ENCODE data around the gene LRP1. TPM values are rescaled to one million over a fixed set of nuclear protein-coding genes. Genes with fewer than 3 reads are reported as not detected.

Gene LRP1
- total RNA-seq, 1 donor from 2014 or later, result 118 TPM

DNA sequence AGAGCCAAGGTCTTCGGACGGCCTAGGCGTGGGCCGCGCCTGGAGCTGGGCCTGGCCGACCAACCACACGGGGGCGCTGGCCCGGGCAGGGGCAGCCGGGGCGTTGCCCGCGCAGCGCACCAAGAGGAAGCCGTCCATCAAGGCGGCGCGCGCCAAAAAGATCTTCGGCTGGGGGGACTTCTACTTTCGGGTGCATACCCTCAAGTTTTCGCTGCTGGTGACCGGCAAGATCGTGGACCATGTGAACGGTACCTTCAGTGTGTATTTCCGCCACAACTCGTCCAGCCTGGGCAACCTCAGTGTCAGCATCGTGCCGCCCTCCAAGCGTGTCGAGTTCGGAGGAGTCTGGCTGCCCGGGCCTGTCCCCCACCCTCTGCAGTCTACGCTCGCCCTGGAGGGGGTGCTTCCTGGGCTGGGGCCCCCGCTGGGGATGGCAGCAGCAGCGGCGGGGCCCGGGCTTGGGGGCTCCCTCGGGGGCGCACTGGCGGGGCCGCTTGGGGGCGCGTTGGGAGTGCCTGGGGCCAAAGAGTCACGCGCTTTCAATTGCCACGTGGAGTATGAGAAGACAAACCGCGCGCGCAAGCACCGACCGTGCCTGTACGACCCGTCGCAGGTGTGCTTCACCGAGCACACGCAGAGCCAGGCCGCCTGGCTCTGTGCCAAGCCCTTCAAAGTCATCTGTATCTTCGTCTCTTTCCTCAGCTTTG lies 96.8 kb downstream of the LRP1 start:
- Histone ChIP-seq H3K27me3 (ENCODE audit: control insufficient read depth in 3 of 3, insufficient read depth in 3 of 3, low read length in 3 of 3) (peaks cover 52 to 58% (median 57%) of the 10 kb centered on the region in 3 donors), H3K9ac (ENCODE audit: low read depth in 1 of 3, low read length in 3 of 3) (no peak overlapping the region), H3K9me3 (ENCODE audit: control insufficient read depth in 3 of 3, low read length in 3 of 3) (no peaks in the 10 kb centered on the region), H3K27ac (ENCODE audit: low read depth, low read length) (no peak overlapping the region), H3K4me1 (ENCODE audit: control insufficient read depth in 3 of 3, insufficient read depth in 3 of 3, low read length in 3 of 3) (peaks cover 9 to 14% (median 12%) of the 10 kb centered on the region in 3 donors), H3K36me3 (ENCODE audit: control insufficient read depth in 3 of 3, insufficient read depth in 3 of 3, low read length in 3 of 3) (no peaks in the 10 kb centered on the region), H3K4me3 (ENCODE audit: low read length in 3 of 3) (no peak overlapping the region)

DNA sequence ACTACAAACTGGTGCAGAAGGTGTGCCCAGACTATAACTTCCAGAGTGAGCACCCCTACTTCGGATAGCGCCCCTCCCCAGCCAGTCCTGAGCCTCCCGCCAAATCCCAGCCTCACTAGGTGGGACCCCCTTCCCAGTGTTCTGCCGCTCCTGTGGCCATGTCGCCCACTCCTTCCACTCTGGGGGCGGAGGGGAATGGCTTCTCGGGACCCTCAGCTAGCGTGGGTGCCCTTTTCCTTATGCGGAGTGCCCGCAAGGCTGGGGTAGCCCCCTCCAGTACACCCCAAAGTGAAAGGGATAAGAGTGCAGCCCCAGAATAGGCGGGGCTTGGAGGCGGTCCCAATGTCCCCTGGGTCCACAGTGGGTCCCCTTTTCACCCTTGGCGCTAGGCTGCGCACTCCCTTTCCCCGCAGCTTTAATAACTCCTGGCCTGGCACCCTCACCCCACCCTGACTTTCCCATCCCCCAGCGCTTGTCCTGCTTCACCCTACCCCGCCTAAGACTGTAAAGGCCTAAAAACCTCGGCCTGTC lies 97.5 kb downstream of the LRP1 start:
- Histone ChIP-seq H3K4me1 (ENCODE audit: control insufficient read depth in 3 of 3, insufficient read depth in 3 of 3, low read length in 3 of 3) (peaks cover 15 to 20% (median 18%) of the 10 kb centered on the region in 3 donors), H3K4me3 (ENCODE audit: low read length in 3 of 3) (no peak overlapping the region), H3K9ac (ENCODE audit: low read depth in 1 of 3, low read length in 3 of 3) (no peak overlapping the region), H3K27me3 (ENCODE audit: control insufficient read depth in 3 of 3, insufficient read depth in 3 of 3, low read length in 3 of 3) (peaks cover 49 to 55% (median 53%) of the 10 kb centered on the region in 3 donors), H3K9me3 (ENCODE audit: control insufficient read depth in 3 of 3, low read length in 3 of 3) (no peaks in the 10 kb centered on the region), H3K27ac (ENCODE audit: low read depth, low read length) (no peak overlapping the region), H3K36me3 (ENCODE audit: control insufficient read depth in 3 of 3, insufficient read depth in 3 of 3, low read length in 3 of 3) (peaks cover 0 to 2% (median 0%) of the 10 kb centered on the region in 3 donors)

DNA sequence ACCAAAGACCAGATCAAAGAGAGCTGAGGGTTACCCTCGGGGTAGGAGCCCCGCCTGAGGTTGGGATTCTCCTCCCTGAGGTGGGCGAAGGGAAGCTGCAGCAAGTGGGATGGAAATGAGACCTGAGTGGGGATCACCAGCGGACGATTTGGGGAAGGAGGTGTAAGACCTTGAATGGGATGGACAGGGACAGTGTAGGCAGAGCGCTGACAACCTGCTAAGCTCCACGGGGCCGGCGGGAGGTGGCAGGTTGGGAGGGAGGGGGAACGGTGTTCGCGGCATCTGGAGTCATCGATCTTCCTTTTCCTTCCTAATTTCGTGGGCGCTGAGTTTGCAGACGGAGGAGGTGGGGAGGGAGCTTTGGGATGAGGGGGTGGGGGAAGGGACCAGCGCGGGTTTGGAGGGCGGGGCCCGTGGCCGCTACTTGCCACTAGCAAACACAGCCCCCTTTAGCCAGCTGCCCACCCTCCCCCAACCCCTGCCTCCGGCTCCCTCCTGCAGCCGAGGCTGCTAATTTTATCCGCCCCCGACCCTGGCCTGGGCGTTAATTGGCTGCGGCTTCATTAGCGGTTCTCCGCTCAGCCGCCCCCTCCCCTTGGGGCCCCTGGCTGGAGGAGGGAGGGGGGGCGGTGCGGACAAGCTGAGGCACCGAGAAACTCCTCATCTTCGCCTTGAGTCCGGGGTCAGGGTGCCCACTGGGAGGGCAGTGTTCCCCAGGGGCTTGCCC lies 98.5 kb downstream of the LRP1 start:
- Histone ChIP-seq H3K9ac (ENCODE audit: low read depth in 1 of 3, low read length in 3 of 3) (no peak overlapping the region), H3K9me3 (ENCODE audit: control insufficient read depth in 3 of 3, low read length in 3 of 3) (no peaks in the 10 kb centered on the region), H3K4me1 (ENCODE audit: control insufficient read depth in 3 of 3, insufficient read depth in 3 of 3, low read length in 3 of 3) (peaks cover 17 to 28% (median 24%) of the 10 kb centered on the region in 3 donors), H3K4me3 (ENCODE audit: low read length in 3 of 3) (no peak overlapping the region), H3K27me3 (ENCODE audit: control insufficient read depth in 3 of 3, insufficient read depth in 3 of 3, low read length in 3 of 3) (peaks cover 39 to 46% (median 43%) of the 10 kb centered on the region in 3 donors), H3K36me3 (ENCODE audit: control insufficient read depth in 3 of 3, insufficient read depth in 3 of 3, low read length in 3 of 3) (peaks cover under 1 to 6% (median 1%) of the 10 kb centered on the region in 3 donors), H3K27ac (ENCODE audit: low read depth, low read length) (no peak overlapping the region)

- H3K36me3 ChIP-seq (ENCODE audit: control insufficient read depth in 3 of 3, insufficient read depth in 3 of 3, low read length in 3 of 3), result peaks cover 8 to 14% (median 9%) of the 10 kb centered on the region in 3 donors
- H3K27me3 ChIP-seq (ENCODE audit: control insufficient read depth in 3 of 3, insufficient read depth in 3 of 3, low read length in 3 of 3), result peaks cover 31 to 38% (median 37%) of the 10 kb centered on the region in 3 donors
- peaks cover 17 to 31% (median 24%) of the 10 kb centered on the region in 3 donors for H3K4me1 ChIP-seq (ENCODE audit: control insufficient read depth in 3 of 3, insufficient read depth in 3 of 3, low read length in 3 of 3)
- H3K9ac ChIP-seq (ENCODE audit: low read depth in 1 of 3, low read length in 3 of 3), result no peak overlapping the region
- no peak overlapping the region for H3K4me3 ChIP-seq (ENCODE audit: low read length in 3 of 3)
- no peaks in the 10 kb centered on the region for H3K9me3 ChIP-seq (ENCODE audit: control insufficient read depth in 3 of 3, low read length in 3 of 3)
- no peak overlapping the region for H3K27ac ChIP-seq (ENCODE audit: low read depth, low read length)
Observed at GRCh38 chr12:57227315-57228115, 99.2 kb downstream of the LRP1 start.

DNA sequence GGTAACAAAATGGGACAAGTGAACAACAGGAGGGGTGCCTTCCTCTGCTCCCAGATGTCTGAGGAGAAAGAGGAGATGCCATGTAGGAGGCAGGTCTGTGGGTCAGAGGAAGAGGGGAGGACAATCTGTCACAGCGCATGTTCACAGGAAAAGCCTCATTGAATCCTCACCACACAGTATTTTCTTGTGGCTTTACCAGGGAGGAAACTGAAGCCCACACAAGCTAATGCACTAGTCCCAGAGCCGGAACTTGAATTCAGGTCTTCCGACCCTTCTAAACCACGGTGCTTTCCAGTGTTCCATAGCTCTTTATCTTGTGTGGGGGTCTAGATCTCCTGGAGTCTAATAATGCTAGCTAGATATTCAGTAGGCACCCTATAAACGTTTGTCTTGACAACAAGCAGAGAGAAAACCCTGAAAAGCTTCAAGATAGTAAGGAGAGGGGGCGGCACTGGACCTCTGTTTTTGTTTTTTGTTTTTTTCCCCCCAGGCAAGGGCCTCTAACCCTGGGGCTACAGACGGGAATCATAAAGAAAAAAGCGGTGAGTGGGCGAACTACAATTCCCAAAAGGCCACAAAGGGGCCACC lies 100.9 kb downstream of the LRP1 start:
- peaks cover 17 to 35% (median 24%) of the 10 kb centered on the region in 3 donors for H3K4me1 ChIP-seq (ENCODE audit: control insufficient read depth in 3 of 3, insufficient read depth in 3 of 3, low read length in 3 of 3)

DNA sequence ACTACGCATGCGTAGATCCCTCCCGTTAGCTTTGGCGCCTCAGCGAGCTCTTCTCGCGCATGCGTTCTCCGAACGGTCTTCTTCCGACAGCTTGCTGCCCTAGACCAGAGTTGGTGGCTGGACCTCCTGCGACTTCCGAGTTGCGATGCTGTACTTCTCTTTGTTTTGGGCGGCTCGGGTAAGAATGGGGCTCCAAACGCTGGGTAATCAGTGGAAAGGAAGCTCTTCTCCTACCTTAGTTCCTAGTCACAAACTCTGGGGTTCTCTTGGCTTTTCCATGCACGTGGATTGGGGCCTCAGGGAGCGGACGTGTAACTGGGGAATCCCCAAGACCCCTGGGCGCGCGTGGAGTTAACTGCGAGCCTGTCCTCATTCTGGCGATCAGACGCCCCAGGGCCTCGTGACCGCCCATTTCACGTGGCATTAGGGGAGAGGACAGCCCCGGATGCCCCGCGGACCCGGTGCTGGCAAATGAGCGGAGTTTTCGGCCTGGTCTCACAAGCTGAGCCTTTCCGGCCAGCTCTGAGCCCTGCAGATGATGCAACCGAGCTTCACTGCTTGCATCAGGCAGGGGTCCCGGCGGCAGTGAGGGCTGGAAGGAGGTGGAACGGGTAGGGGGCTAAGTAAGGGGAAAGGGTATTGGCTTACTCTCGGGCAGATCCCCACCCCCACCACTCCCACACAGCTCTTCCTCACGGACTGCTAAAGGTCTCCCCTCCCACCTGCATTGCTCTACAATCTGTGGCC lies 101.5 kb downstream of the LRP1 start, which contains the start of gene SHMT2:
TSS of gene SHMT2 (plus strand) at position 78 of the 747 bp plus-strand sequence. CDS start at position 146, 68 bp downstream.
- Histone ChIP-seq H3K9ac (ENCODE audit: low read depth in 1 of 3, low read length in 3 of 3) (peak within 1 kb of the TSS; percentile 89 to 94 (median 89)), H3K27me3 (ENCODE audit: control insufficient read depth in 3 of 3, insufficient read depth in 3 of 3, low read length in 3 of 3) (peaks cover 15 to 18% (median 16%) of the 10 kb centered on the region in 3 donors), H3K4me3 (ENCODE audit: low read length in 3 of 3) (peak within 1 kb of the TSS; percentile 77 to 98 (median 95)), H3K27ac (ENCODE audit: low read depth, low read length) (peak within 1 kb of the TSS; percentile 72), H3K36me3 (ENCODE audit: control insufficient read depth in 3 of 3, insufficient read depth in 3 of 3, low read length in 3 of 3) (peaks cover 29 to 33% (median 30%) of the 10 kb centered on the region in 3 donors), H3K9me3 (ENCODE audit: control insufficient read depth in 3 of 3, low read length in 3 of 3) (no peaks in the 10 kb centered on the region), H3K4me1 (ENCODE audit: control insufficient read depth in 3 of 3, insufficient read depth in 3 of 3, low read length in 3 of 3) (peaks cover 17 to 37% (median 24%) of the 10 kb centered on the region in 3 donors)

More for the DNA sequence above, 100.9 kb downstream of the LRP1 start:
- Histone ChIP-seq H3K4me3 (ENCODE audit: low read length in 3 of 3) (peak overlapping the region; percentile 77 to 98 (median 95)), H3K27ac (ENCODE audit: low read depth, low read length) (peak overlapping the region; percentile 72), H3K27me3 (ENCODE audit: control insufficient read depth in 3 of 3, insufficient read depth in 3 of 3, low read length in 3 of 3) (peaks cover 21 to 24% (median 22%) of the 10 kb centered on the region in 3 donors), H3K36me3 (ENCODE audit: control insufficient read depth in 3 of 3, insufficient read depth in 3 of 3, low read length in 3 of 3) (peaks cover 25 to 29% (median 25%) of the 10 kb centered on the region in 3 donors), H3K9me3 (ENCODE audit: control insufficient read depth in 3 of 3, low read length in 3 of 3) (no peaks in the 10 kb centered on the region), H3K9ac (ENCODE audit: low read depth in 1 of 3, low read length in 3 of 3) (peak overlapping the region; percentile 24 to 94 (median 89))

- H3K27me3 ChIP-seq (ENCODE audit: control insufficient read depth in 3 of 3, insufficient read depth in 3 of 3, low read length in 3 of 3), result peaks cover 9 to 11% (median 10%) of the 10 kb centered on the region in 3 donors
- H3K4me3 ChIP-seq (ENCODE audit: low read length in 3 of 3), result peak overlapping the region; percentile 77 to 98 (median 95)
- H3K27ac ChIP-seq (ENCODE audit: low read depth, low read length), result peak overlapping the region; percentile 72
- peaks cover 17 to 37% (median 24%) of the 10 kb centered on the region in 3 donors for H3K4me1 ChIP-seq (ENCODE audit: control insufficient read depth in 3 of 3, insufficient read depth in 3 of 3, low read length in 3 of 3)
- H3K36me3 ChIP-seq (ENCODE audit: control insufficient read depth in 3 of 3, insufficient read depth in 3 of 3, low read length in 3 of 3), result peaks cover 29 to 33% (median 30%) of the 10 kb centered on the region in 3 donors
- peak overlapping the region; percentile 89 to 94 (median 89) for H3K9ac ChIP-seq (ENCODE audit: low read depth in 1 of 3, low read length in 3 of 3)
- H3K9me3 ChIP-seq (ENCODE audit: control insufficient read depth in 3 of 3, low read length in 3 of 3), result no peaks in the 10 kb centered on the region
Observed at GRCh38 chr12:57230381-57231155, 102.3 kb downstream of the LRP1 start.

DNA sequence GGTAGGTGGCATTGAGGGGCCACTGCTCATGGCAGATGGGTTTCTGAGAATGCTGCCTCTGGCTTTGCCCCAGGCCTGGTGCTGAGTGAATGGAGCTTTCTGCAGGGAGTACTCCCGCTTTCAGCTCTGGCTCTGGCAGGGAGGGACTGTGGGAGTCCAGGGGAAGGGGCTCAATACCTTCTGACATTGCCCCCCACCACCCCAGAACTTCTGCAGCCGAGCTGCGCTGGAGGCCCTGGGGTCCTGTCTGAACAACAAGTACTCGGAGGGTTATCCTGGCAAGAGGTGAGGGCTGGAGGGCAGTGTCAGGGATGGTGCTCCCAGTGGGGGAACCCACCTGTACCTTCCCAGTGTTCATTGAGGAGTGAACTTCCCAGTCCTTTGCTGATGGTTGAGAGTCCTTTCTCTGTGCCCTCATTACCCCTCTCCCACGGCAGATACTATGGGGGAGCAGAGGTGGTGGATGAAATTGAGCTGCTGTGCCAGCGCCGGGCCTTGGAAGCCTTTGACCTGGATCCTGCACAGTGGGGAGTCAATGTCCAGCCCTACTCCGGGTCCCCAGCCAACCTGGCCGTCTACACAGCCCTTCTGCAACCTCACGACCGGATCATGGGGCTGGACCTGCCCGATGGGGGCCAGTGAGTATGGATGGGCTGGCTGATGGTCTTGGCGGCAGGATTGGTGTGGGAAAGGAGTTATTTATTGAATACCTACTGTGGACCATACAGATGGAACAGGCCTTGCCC lies 103.2 kb downstream of the LRP1 start:
- Histone ChIP-seq H3K9ac (ENCODE audit: low read depth in 1 of 3, low read length in 3 of 3) (peak overlapping the region in 1 of 3 donors; percentile 25), H3K36me3 (ENCODE audit: control insufficient read depth in 3 of 3, insufficient read depth in 3 of 3, low read length in 3 of 3) (peaks cover 29 to 33% (median 30%) of the 10 kb centered on the region in 3 donors), H3K9me3 (ENCODE audit: control insufficient read depth in 3 of 3, low read length in 3 of 3) (no peaks in the 10 kb centered on the region), H3K4me3 (ENCODE audit: low read length in 3 of 3) (no peak overlapping the region), H3K27ac (ENCODE audit: low read depth, low read length) (no peak overlapping the region), H3K4me1 (ENCODE audit: control insufficient read depth in 3 of 3, insufficient read depth in 3 of 3, low read length in 3 of 3) (peaks cover 17 to 37% (median 24%) of the 10 kb centered on the region in 3 donors), H3K27me3 (ENCODE audit: control insufficient read depth in 3 of 3, insufficient read depth in 3 of 3, low read length in 3 of 3) (peaks cover 7 to 11% (median 10%) of the 10 kb centered on the region in 3 donors)

All from skeletal muscle tissue (tissue), 4 donors.